ENCODE measurements around the gene PLAAT5. TPM values are rescaled to one million over a fixed set of nuclear protein-coding genes. Genes with fewer than 3 reads are reported as not detected.

Gene PLAAT5
- total RNA-seq, 4 donors from 2014 or later: 0.34 to 1.1 (median 0.59) TPM

DNA sequence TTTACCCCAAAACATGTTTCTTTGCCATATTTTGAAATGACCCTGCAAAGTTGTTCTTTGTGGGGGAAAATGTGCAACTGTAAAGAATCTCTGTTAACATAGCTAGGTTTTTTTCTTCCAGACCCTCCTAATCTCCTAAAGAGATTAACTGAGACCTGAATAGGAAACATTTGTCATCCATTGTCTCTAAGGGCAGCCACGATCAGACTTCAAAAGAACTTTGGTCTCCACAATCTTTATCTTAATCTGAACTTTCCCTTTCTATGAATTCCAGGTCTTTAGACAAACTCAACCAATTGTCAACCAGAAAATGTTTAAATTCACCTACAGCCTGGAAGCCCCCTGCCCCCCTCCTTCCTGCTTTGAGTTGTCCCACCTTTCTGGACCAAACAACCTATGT is 10.3 kb upstream of the PLAAT5 start:
- H3K27ac ChIP-seq: no peak overlapping the region
- peaks cover 0 to 7% of the 10 kb centered on the region in 2 donors for H3K4me1 ChIP-seq
- intact Hi-C loops (cut with DNase I): no loop called here
- H3K36me3 ChIP-seq: no peaks in the 10 kb centered on the region
- no peak for DNase-seq
- H3K9me3 ChIP-seq: no peaks in the 10 kb centered on the region
- 55% methylated on average over 1 of the region's 1 CpG for WGBS, 2 donors
- no peaks in the 10 kb centered on the region for H3K27me3 ChIP-seq
- TF ChIP-seq, protein P1, sequence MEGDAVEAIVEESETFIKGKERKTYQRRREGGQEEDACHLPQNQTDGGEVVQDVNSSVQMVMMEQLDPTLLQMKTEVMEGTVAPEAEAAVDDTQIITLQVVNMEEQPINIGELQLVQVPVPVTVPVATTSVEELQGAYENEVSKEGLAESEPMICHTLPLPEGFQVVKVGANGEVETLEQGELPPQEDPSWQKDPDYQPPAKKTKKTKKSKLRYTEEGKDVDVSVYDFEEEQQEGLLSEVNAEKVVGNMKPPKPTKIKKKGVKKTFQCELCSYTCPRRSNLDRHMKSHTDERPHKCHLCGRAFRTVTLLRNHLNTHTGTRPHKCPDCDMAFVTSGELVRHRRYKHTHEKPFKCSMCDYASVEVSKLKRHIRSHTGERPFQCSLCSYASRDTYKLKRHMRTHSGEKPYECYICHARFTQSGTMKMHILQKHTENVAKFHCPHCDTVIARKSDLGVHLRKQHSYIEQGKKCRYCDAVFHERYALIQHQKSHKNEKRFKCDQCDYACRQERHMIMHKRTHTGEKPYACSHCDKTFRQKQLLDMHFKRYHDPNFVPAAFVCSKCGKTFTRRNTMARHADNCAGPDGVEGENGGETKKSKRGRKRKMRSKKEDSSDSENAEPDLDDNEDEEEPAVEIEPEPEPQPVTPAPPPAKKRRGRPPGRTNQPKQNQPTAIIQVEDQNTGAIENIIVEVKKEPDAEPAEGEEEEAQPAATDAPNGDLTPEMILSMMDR (IDR thresholded peaks at IDR 0.05): no peak
- no peak for TF ChIP-seq POLR2A (IDR thresholded peaks at IDR 0.05)
- H3K4me3 ChIP-seq (replicated peaks in 1 of 3): no peak overlapping the region

GRCh38 chr11:63499874-63500273 is 8.9 kb upstream of the PLAAT5 start:
- Histone ChIP-seq H3K27ac (no peak overlapping the region), H3K36me3 (no peaks in the 10 kb centered on the region), H3K9me3 (no peaks in the 10 kb centered on the region), H3K27me3 (no peaks in the 10 kb centered on the region), H3K4me3 (replicated peaks in 1 of 3) (no peak overlapping the region), H3K4me1 (peaks cover 0 to 4% of the 10 kb centered on the region in 2 donors)
- no peak for DNase-seq
- 82 to 94% methylated on average over 4 of the region's 4 CpGs for WGBS, 2 donors
- intact Hi-C loops (cut with DNase I): no loop called here
- no peak for TF ChIP-seq POLR2A (IDR thresholded peaks at IDR 0.05)
- TF ChIP-seq, protein P1 (IDR thresholded peaks at IDR 0.05): no peak

DNA sequence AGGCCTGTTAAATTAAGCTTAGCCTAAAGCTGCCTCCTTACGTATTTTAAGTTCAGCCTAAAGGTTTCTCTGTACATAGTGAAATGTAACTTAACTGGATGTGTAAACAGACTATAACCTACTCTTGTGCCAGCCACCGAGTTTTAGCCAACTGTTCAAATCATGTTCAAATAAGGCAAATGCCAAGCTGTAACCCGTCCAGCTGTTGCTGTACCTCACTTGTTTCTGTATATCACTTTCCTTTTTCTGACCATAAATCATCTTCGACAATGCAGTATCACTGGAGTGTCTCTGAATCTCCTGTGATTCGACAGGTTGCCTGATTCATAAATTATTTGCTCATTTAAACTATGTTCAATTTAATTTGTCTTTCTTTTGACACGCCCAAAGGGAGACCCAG is 4.0 kb upstream of the PLAAT5 start:
- DNase-seq: no peak
- intact Hi-C loops (cut with DNase I): no loop called here
- WGBS, 2 donors: 88 to 93% methylated on average over 6 of the region's 6 CpGs
- no peaks in the 10 kb centered on the region for H3K27me3 ChIP-seq
- no peaks in the 10 kb centered on the region for H3K9me3 ChIP-seq
- H3K36me3 ChIP-seq: no peaks in the 10 kb centered on the region
- no peaks in the 10 kb centered on the region for H3K4me1 ChIP-seq
- TF ChIP-seq POLR2A (IDR thresholded peaks at IDR 0.05): no peak
- TF ChIP-seq, protein P1 (IDR thresholded peaks at IDR 0.05): no peak
- H3K27ac ChIP-seq: no peak overlapping the region
- H3K4me3 ChIP-seq (replicated peaks in 1 of 3): no peak overlapping the region

GRCh38 chr11:63493127-63493526 is 2.2 kb upstream of the PLAAT5 start:
- DNase-seq: no peak
- WGBS, 2 donors: 89 to 91% methylated on average over 1 of the region's 1 CpG
- intact Hi-C loops (cut with DNase I): no loop called here
- H3K4me3 ChIP-seq (replicated peaks in 1 of 3): no peak overlapping the region
- H3K36me3 ChIP-seq: no peaks in the 10 kb centered on the region
- H3K27ac ChIP-seq: no peak overlapping the region
- H3K9me3 ChIP-seq: no peaks in the 10 kb centered on the region
- no peaks in the 10 kb centered on the region for H3K4me1 ChIP-seq
- H3K27me3 ChIP-seq: no peaks in the 10 kb centered on the region
- TF ChIP-seq POLR2A (IDR thresholded peaks at IDR 0.05): no peak
- TF ChIP-seq, protein P1 (IDR thresholded peaks at IDR 0.05): no peak

DNA sequence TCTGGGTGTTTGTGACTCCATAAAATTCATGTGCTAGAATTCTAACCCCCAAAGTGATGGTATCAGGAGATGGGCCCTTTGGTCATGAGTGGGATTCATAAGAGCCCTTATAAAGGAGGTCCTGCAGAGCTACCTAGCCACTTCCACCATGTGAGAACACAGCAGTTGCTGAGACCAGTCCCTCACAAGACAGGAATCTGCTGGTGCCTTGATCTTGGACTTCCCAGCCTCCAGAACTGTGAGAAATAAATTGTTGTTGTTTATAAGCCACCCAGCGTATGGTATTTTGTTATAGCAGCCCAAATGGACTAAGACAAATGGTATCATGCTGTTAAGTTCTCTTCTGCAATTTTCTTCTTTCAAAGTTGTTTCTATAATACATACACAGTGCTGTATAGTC is 1.5 kb upstream of the PLAAT5 start:
- H3K27me3 ChIP-seq: no peaks in the 10 kb centered on the region
- no peaks in the 10 kb centered on the region for H3K9me3 ChIP-seq
- H3K27ac ChIP-seq: no peak overlapping the region
- no peak for DNase-seq
- no peaks in the 10 kb centered on the region for H3K36me3 ChIP-seq
- no peaks in the 10 kb centered on the region for H3K4me1 ChIP-seq
- intact Hi-C loops (cut with DNase I): no loop called here
- WGBS, 2 donors: 96 to 100% methylated on average over 1 of the region's 1 CpG
- no peak for TF ChIP-seq POLR2A (IDR thresholded peaks at IDR 0.05)
- TF ChIP-seq, protein P1 (IDR thresholded peaks at IDR 0.05): no peak
- H3K4me3 ChIP-seq (replicated peaks in 1 of 3): no peak overlapping the region

All from thyroid gland (tissue), 4 donors.